CD4-positive, alpha-beta T cell (primary cell): ENCODE results near the gene ZNF692. TPM values are rescaled to one million over a fixed set of nuclear protein-coding genes. Genes with fewer than 3 reads are reported as not detected.

ENCODE experiments used
- ATAC-seq: fragments of 200-7000 bp; cut with Tn5 transposase; one replicate; pipeline ENCODE4 v1.10.0; 2022; ENCODE audit warnings: mild to moderate bottlenecking; ENCODE audit not compliant: poor library complexity
- CTCF ChIA-PET: fragments of 350-600 bp; sonication (Branson Sonifier 250); formaldehyde crosslinking; loops from one replicate; lab custom pipeline; 2021; ENCODE audit warnings: antibody characterized with exemption, inconsistent platforms; lab: Charles Lee
- POLR2A ChIA-PET: fragments of 350-600 bp; sonication (Branson Sonifier 250); formaldehyde crosslinking; loops from one replicate; lab custom pipeline; 2021; ENCODE audit warnings: antibody characterized with exemption, inconsistent platforms; lab: Charles Lee
- DNase-seq, 14 experiments: peaks; one replicate each; pipeline ENCODE4 v3.0.0-alpha.2; 2013 to 2020; ENCODE audit warnings: mixed read lengths in 2 of 14
- H3K27ac ChIP-seq, 2 donors: one replicate each; pipeline versions ENCODE4 v1.5.1 to v1.7.0; 2013; ENCODE audit warnings: low read length in 2 of 2, low read depth in 1 of 2, mild to moderate bottlenecking in 1 of 2
- H3K27me3 ChIP-seq, 2 experiments: 1 replicate in 1 of 2; 2 replicates in 1 of 2; pipeline versions ENCODE4 v1.6.1 to v1.7.0; 2013; ENCODE audit warnings: low read length in 2 of 2, control low read depth in 1 of 2, mild to moderate bottlenecking in 1 of 2, moderate library complexity in 1 of 2; ENCODE audit not compliant: insufficient read depth in 2 of 2, control insufficient read depth in 1 of 2
- H3K36me3 ChIP-seq: one replicate; pipeline ENCODE4 v1.6.1; 2013; ENCODE audit warnings: low read length, control low read depth; ENCODE audit not compliant: insufficient read depth
- H3K4me1 ChIP-seq: one replicate; pipeline ENCODE4 v1.6.1; 2013; ENCODE audit warnings: low read length, control low read depth; ENCODE audit not compliant: insufficient read depth
- H3K4me3 ChIP-seq: one replicate; pipeline ENCODE4 v1.5.1; 2013; ENCODE audit warnings: mild to moderate bottlenecking, low read length, moderate library complexity
- H3K9me3 ChIP-seq, 2 experiments: 1 replicate in 1 of 2; 2 replicates in 1 of 2; pipeline versions ENCODE4 v1.6.1 to v1.7.0; 2013; ENCODE audit warnings: low read length in 2 of 2, mild to moderate bottlenecking in 2 of 2, control low read depth in 1 of 2, moderate library complexity in 1 of 2; ENCODE audit not compliant: control insufficient read depth in 1 of 2, insufficient read depth in 1 of 2
- H3K27ac Mint-ChIP-seq: one replicate; pipeline ENCODE4 v1.8.0; 2020; ENCODE audit warnings: mixed read lengths
- H3K27me3 Mint-ChIP-seq: one replicate; pipeline ENCODE4 v1.8.0; 2021; ENCODE audit warnings: mixed read lengths
- H3K36me3 Mint-ChIP-seq: one replicate; pipeline ENCODE4 v1.8.0; 2021; ENCODE audit warnings: low read depth, mixed read lengths
- H3K4me1 Mint-ChIP-seq: one replicate; pipeline ENCODE4 v1.8.0; 2021; ENCODE audit warnings: low read depth, mixed read lengths
- H3K4me3 Mint-ChIP-seq: one replicate; pipeline ENCODE4 v1.8.0; 2020; ENCODE audit warnings: mild to moderate bottlenecking, mixed read lengths
- H3K9me3 Mint-ChIP-seq: one replicate; pipeline ENCODE4 v1.8.0; 2020; ENCODE audit warnings: mixed read lengths
- CTCF ChIP-seq: fragments of 200-600 bp; IDR thresholded peaks from one replicate; pipeline ENCODE4 v1.8.0; 2022; ENCODE audit warnings: antibody characterized with exemption, mild to moderate bottlenecking
- intact Hi-C, 2 experiments: fragments of 100-400 bp; cut with DNase I in 1 of 2; cut with micrococcal nuclease in 1 of 2; formaldehyde crosslinking; loops; one replicate each; pipeline versions ENCODE4 v1.15.1 to v1.9.0; 2023 to 2025; cut with DNase I, micrococcal nuclease
- total RNA-seq, 174 experiments: library from RNA in 2 of 174; stranded (reverse) in 2 of 174; gene quantifications; one replicate each; pipeline ENCODE4 v1.2.3 and lab custom pipeline; 2021 to 2026

Gene ZNF692
- total RNA-seq, 2 experiments from 2014 or later, result 23.3 to 27.3 TPM

- peak overlapping the region; percentile 59 for H3K4me3 Mint-ChIP-seq
- TF ChIP-seq CTCF, result no peak
- Histone ChIP-seq H3K9me3 (no peaks in the 10 kb centered on the region), H3K27me3 (no peaks in the 10 kb centered on the region), H3K4me3 (no peak overlapping the region), H3K4me1 (peaks cover 56% of the 10 kb centered on the region), H3K36me3 (peaks cover 71% of the 10 kb centered on the region), H3K27ac (peak overlapping the region; percentile 53 to 66)
- H3K27ac Mint-ChIP-seq, result peak overlapping the region; percentile 91
- peaks cover 69% of the 10 kb centered on the region for H3K4me1 Mint-ChIP-seq
- no peaks in the 10 kb centered on the region for H3K27me3 Mint-ChIP-seq
- intact Hi-C loops, result no loop called here
- POLR2A ChIA-PET, result interaction anchor here (1.6 kb wide), 1 partner anchor 10 kb away, joined by 5 read pairs; the partner anchor contains the start of gene SH3BP5L
- CTCF ChIA-PET, result no interaction called here
- no peaks in the 10 kb centered on the region for H3K9me3 Mint-ChIP-seq
- peaks cover 75% of the 10 kb centered on the region for H3K36me3 Mint-ChIP-seq
- DNase-seq (no peak), ATAC-seq (peak; percentile 21)
These were observed 42.6 kb downstream of the ZNF692 start for GRCh38 chr1:248816042-248816851.

GRCh38 chr1:248815407-248816034 is 43.4 kb downstream of the ZNF692 start:
- Mint-ChIP-seq H3K4me3 (no peak overlapping the region), H3K4me1 (peaks cover 62% of the 10 kb centered on the region), H3K27ac (peak overlapping the region; percentile 91), H3K9me3 (no peaks in the 10 kb centered on the region), H3K27me3 (no peaks in the 10 kb centered on the region), H3K36me3 (peaks cover 73% of the 10 kb centered on the region)
- Histone ChIP-seq H3K27ac (peak overlapping the region in 1 of 2 donors; percentile 53), H3K27me3 (no peaks in the 10 kb centered on the region), H3K4me1 (peaks cover 51% of the 10 kb centered on the region), H3K9me3 (no peaks in the 10 kb centered on the region), H3K4me3 (no peak overlapping the region), H3K36me3 (peaks cover 67% of the 10 kb centered on the region)
- ATAC-seq, result no peak
- no peak for DNase-seq
- TF ChIP-seq CTCF, result no peak
- POLR2A ChIA-PET, result interaction anchor here (1.6 kb wide), 1 partner anchor 11 kb away, joined by 5 read pairs; the partner anchor contains the start of gene SH3BP5L
- CTCF ChIA-PET, result no interaction called here
- intact Hi-C loops, result no loop called here

DNA sequence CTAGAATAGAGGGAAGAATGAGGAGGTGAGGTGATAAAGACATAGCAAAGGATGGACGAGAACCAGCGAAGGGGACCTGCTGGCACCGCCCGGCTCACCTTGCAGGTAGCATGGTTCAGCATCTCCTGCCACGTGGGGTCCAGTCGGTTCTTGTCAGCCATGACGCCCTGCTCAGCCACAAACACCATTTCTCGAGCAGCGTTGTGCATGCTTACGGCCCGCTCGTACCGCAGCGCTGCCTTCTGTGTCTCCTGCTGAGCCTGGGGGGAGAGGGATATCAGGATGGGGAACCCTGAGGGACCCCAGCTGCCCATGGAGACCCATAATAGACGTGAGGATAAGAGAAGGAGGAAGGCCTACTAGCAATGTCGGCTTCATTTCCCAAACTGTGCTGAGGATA is 44.5 kb downstream of the ZNF692 start:
- H3K4me3 Mint-ChIP-seq, result no peak overlapping the region

More for the DNA sequence above, 44.5 kb downstream of the ZNF692 start:
- peak overlapping the region; percentile 36 for H3K27ac Mint-ChIP-seq
- Histone ChIP-seq H3K9me3 (no peaks in the 10 kb centered on the region), H3K27ac (no peak overlapping the region), H3K27me3 (no peaks in the 10 kb centered on the region), H3K4me3 (no peak overlapping the region), H3K36me3 (peaks cover 61% of the 10 kb centered on the region), H3K4me1 (peaks cover 41% of the 10 kb centered on the region)
- CTCF ChIA-PET, result no interaction called here
- H3K4me1 Mint-ChIP-seq, result peaks cover 50% of the 10 kb centered on the region
- intact Hi-C loops, result no loop called here
- no peak for ATAC-seq
- no peak for TF ChIP-seq CTCF
- H3K9me3 Mint-ChIP-seq, result no peaks in the 10 kb centered on the region
- H3K36me3 Mint-ChIP-seq, result peaks cover 74% of the 10 kb centered on the region
- DNase-seq, result no peak
- POLR2A ChIA-PET, result no interaction called here
- no peaks in the 10 kb centered on the region for H3K27me3 Mint-ChIP-seq
